ENCODE data around the gene KLF2. TPM values are rescaled to one million over a fixed set of nuclear protein-coding genes. Genes with fewer than 3 reads are reported as not detected.
A peak's percentile ranks its signal among the peaks of the same experiment; 100 is the strongest.
"Not testable (repeated sequence)": the region's sequence is repeated elsewhere in the genome, so short reads cannot be mapped to it uniquely, and the experiment has no call there.

Gene KLF2
- total RNA-seq, 2 donors from 2014 or later: 97.8 to 208 TPM

- intact Hi-C loops (cut with DNase I): no loop called here
- no peak for DNase-seq (ENCODE audit: low spot score)
These were observed 20.9 kb upstream of the KLF2 start for GRCh38 chr19:16303755-16304154.

GRCh38 chr19:16304511-16304910 is 20.1 kb upstream of the KLF2 start:
- intact Hi-C loops (cut with DNase I): not testable (repeated sequence)

GRCh38 chr19:16305060-16305459 is 19.6 kb upstream of the KLF2 start:
- not testable (repeated sequence) for DNase-seq (ENCODE audit: low spot score)

More at GRCh38 chr19:16304511-16304910, 20.1 kb upstream of the KLF2 start:
- DNase-seq (ENCODE audit: low spot score): not testable (repeated sequence)

GRCh38 chr19:16306728-16307402 is 17.8 kb upstream of the KLF2 start:
- intact Hi-C loops (cut with DNase I): no loop called here
- no peak for DNase-seq (ENCODE audit: low spot score)

More at GRCh38 chr19:16305060-16305459, 19.6 kb upstream of the KLF2 start:
- intact Hi-C loops (cut with DNase I): not testable (repeated sequence)

- DNase-seq (ENCODE audit: low spot score): no peak
- intact Hi-C loops (cut with DNase I): no loop called here
These were observed 16.5 kb upstream of the KLF2 start for GRCh38 chr19:16308081-16308480.

GRCh38 chr19:16309643-16310042 is 15.0 kb upstream of the KLF2 start:
- no peak for DNase-seq (ENCODE audit: low spot score)
- intact Hi-C loops (cut with DNase I): no loop called here

- DNase-seq (ENCODE audit: low spot score): peak; percentile 87
- intact Hi-C loops (cut with DNase I): no loop called here
These were observed 8.7 kb upstream of the KLF2 start for GRCh38 chr19:16315825-16316505.

- intact Hi-C loops (cut with DNase I): no loop called here
- DNase-seq (ENCODE audit: low spot score): no peak
These were observed 8.1 kb upstream of the KLF2 start for GRCh38 chr19:16316506-16316882.

GRCh38 chr19:16319481-16319880 is 5.1 kb upstream of the KLF2 start:
- DNase-seq (ENCODE audit: low spot score): no peak
- intact Hi-C loops (cut with DNase I): no loop called here

GRCh38 chr19:16320987-16321386 is 3.6 kb upstream of the KLF2 start:
- no peak for DNase-seq (ENCODE audit: low spot score)
- intact Hi-C loops (cut with DNase I): loop anchor here in 1 of 2 donors (5.0 to 10.0 kb wide), 2 partner anchors 39 to 256 kb away; no protein-coding TSS in a partner anchor

GRCh38 chr19:16325161-16325527 is 518 bp downstream of the KLF2 start:
- DNase-seq (ENCODE audit: low spot score): peak; percentile 90
- intact Hi-C loops (cut with DNase I): loop anchor here in 1 of 2 donors (10.0 kb wide), 1 partner anchor 260 kb away; no protein-coding TSS in a partner anchor

GRCh38 chr19:16325641-16326400 is 1.2 kb downstream of the KLF2 start:
- peak; percentile 89 for DNase-seq (ENCODE audit: low spot score)
- intact Hi-C loops (cut with DNase I): loop anchor here in 1 of 2 donors (10.0 kb wide), 1 partner anchor 261 kb away; no protein-coding TSS in a partner anchor

GRCh38 chr19:16326401-16327168 is 2.0 kb downstream of the KLF2 start:
- intact Hi-C loops (cut with DNase I): loop anchor here (1.0 to 10.0 kb wide), 2 partner anchors 41 to 262 kb away; no protein-coding TSS in a partner anchor
- DNase-seq (ENCODE audit: low spot score): peak; percentile 88

GRCh38 chr19:16327169-16327475 is 2.5 kb downstream of the KLF2 start:
- intact Hi-C loops (cut with DNase I): loop anchor here (1.0 to 10.0 kb wide), 2 partner anchors 42 to 262 kb away; no protein-coding TSS in a partner anchor
- DNase-seq (ENCODE audit: low spot score): no peak

GRCh38 chr19:16327501-16327900 is 2.9 kb downstream of the KLF2 start:
- intact Hi-C loops (cut with DNase I): loop anchor here (1.0 to 10.0 kb wide), 2 partner anchors 42 to 263 kb away; no protein-coding TSS in a partner anchor
- DNase-seq (ENCODE audit: low spot score): no peak

GRCh38 chr19:16327911-16328823 is 3.5 kb downstream of the KLF2 start:
- intact Hi-C loops (cut with DNase I): loop anchor here (1.0 to 10.0 kb wide), 2 partner anchors 43 to 263 kb away; no protein-coding TSS in a partner anchor
- peak; percentile 94 for DNase-seq (ENCODE audit: low spot score)

- DNase-seq (ENCODE audit: low spot score): no peak
- intact Hi-C loops (cut with DNase I): loop anchor here in 1 of 2 donors (10.0 kb wide), 1 partner anchor 264 kb away; no protein-coding TSS in a partner anchor
These were observed 4.3 kb downstream of the KLF2 start for GRCh38 chr19:16328824-16329482.

All from posterior vena cava (tissue), 2 donors.